ENCODE data around the gene NTF4.
A peak's percentile ranks its signal among the peaks of the same experiment; 100 is the strongest.
"Not testable (repeated sequence)": the region's sequence is repeated elsewhere in the genome, so short reads cannot be mapped to it uniquely, and the experiment has no call there.

NTF4 gene

GRCh38 chr19:49091391-49092038 lies 26.9 kb upstream of the NTF4 start:
- no peak for DNase-seq (ENCODE audit: low read depth)

- DNase-seq (ENCODE audit: low read depth) = no peak
Measured at GRCh38 chr19:49086296-49086695, 21.7 kb upstream of the NTF4 start.

- no peak for DNase-seq (ENCODE audit: low read depth)
Measured at GRCh38 chr19:49085868-49086232, 21.2 kb upstream of the NTF4 start.

GRCh38 chr19:49085020-49085867 lies 20.6 kb upstream of the NTF4 start, which contains the start of gene SNRNP70:
Gene SNRNP70 (plus strand): TSS chr19:49085451. CDS start chr19:49086415, 964 bp downstream.
- DNase-seq (ENCODE audit: low read depth) = peak; percentile 99

GRCh38 chr19:49084206-49085019 lies 19.8 kb upstream of the NTF4 start:
- no peak for DNase-seq (ENCODE audit: low read depth)

- no peak for DNase-seq (ENCODE audit: low read depth)
Measured at GRCh38 chr19:49081273-49081672, 16.7 kb upstream of the NTF4 start.

GRCh38 chr19:49080392-49080791 lies 15.8 kb upstream of the NTF4 start:
- DNase-seq (ENCODE audit: low read depth) = no peak

GRCh38 chr19:49074869-49075268 lies 10.3 kb upstream of the NTF4 start:
- DNase-seq (ENCODE audit: low read depth) = not testable (repeated sequence)

- no peak for DNase-seq (ENCODE audit: low read depth)
Measured at GRCh38 chr19:49073514-49074378, 9.1 kb upstream of the NTF4 start.

GRCh38 chr19:49071860-49072547 lies 7.4 kb upstream of the NTF4 start:
- no peak for DNase-seq (ENCODE audit: low read depth)

- DNase-seq (ENCODE audit: low read depth) = no peak
Measured at GRCh38 chr19:49070416-49070815, 5.8 kb upstream of the NTF4 start.

- DNase-seq (ENCODE audit: low read depth) = no peak
Measured at GRCh38 chr19:49069026-49069425, 4.4 kb upstream of the NTF4 start.

GRCh38 chr19:49067554-49067953 lies 2.9 kb upstream of the NTF4 start:
- DNase-seq (ENCODE audit: low read depth) = no peak

GRCh38 chr19:49065905-49066512 lies 1.4 kb upstream of the NTF4 start:
- no peak for DNase-seq (ENCODE audit: low read depth)

- DNase-seq (ENCODE audit: low read depth) = no peak
Measured at GRCh38 chr19:49064029-49064629, 489 bp downstream of the NTF4 start.

GRCh38 chr19:49061445-49061844 lies 3.2 kb downstream of the NTF4 start:
- no peak for DNase-seq (ENCODE audit: low read depth)

GRCh38 chr19:49061000-49061399 lies 3.6 kb downstream of the NTF4 start:
- no peak for DNase-seq (ENCODE audit: low read depth)

GRCh38 chr19:49059053-49059452 lies 5.6 kb downstream of the NTF4 start:
- DNase-seq (ENCODE audit: low read depth) = no peak

- no peak for DNase-seq (ENCODE audit: low read depth)
Measured at GRCh38 chr19:49058562-49058961, 6.1 kb downstream of the NTF4 start.

- DNase-seq (ENCODE audit: low read depth) = peak; percentile 26
Measured at GRCh38 chr19:49057636-49058234, 6.9 kb downstream of the NTF4 start, which contains the start of gene CGB7. Gene CGB7 (minus strand): TSS chr19:49057749. CDS start chr19:49055375, 2,374 bp downstream.
